Liver (tissue), 9 donors: Measurements from ENCODE around the gene ADK. TPM values are rescaled to one million over a fixed set of nuclear protein-coding genes. Genes with fewer than 3 reads are reported as not detected.

ENCODE experiments used
- DNase-seq: peaks from one replicate; pipeline ENCODE4 v3.0.0-alpha.2; 2017; ENCODE audit warnings: low spot score
- H3K27ac ChIP-seq, 2 donors: one replicate each; pipeline ENCODE4 v1.7.0; 2013; ENCODE audit warnings: inconsistent platforms in 2 of 2, low read length in 2 of 2, control low read depth in 1 of 2, low read depth in 1 of 2, mild to moderate bottlenecking in 1 of 2
- H3K27me3 ChIP-seq, 4 donors: one replicate each; pipeline versions ENCODE4 v1.6.1 to v1.7.0; 2013; ENCODE audit warnings: low read length in 3 of 4, inconsistent platforms in 1 of 4, mild to moderate bottlenecking in 1 of 4, moderate library complexity in 1 of 4; ENCODE audit not compliant: control insufficient read depth in 4 of 4, insufficient read depth in 4 of 4
- H3K36me3 ChIP-seq, 4 donors: one replicate each; pipeline versions ENCODE4 v1.6.1 to v1.7.0; 2013; ENCODE audit warnings: low read length in 3 of 4, mild to moderate bottlenecking in 3 of 4, low read depth in 1 of 4, moderate library complexity in 1 of 4; ENCODE audit not compliant: control insufficient read depth in 4 of 4, insufficient read depth in 3 of 4
- H3K4me1 ChIP-seq, 4 donors: one replicate each; pipeline versions ENCODE4 v1.6.1 to v1.7.0; 2013; ENCODE audit warnings: low read length in 3 of 4, mild to moderate bottlenecking in 3 of 4, moderate library complexity in 1 of 4; ENCODE audit not compliant: control insufficient read depth in 4 of 4, insufficient read depth in 4 of 4
- H3K4me3 ChIP-seq, 3 donors: one replicate each; pipeline versions ENCODE4 v1.6.1 to v1.7.0; 2013; ENCODE audit warnings: low read length in 3 of 3, control low read depth in 1 of 3, low read depth in 1 of 3, mild to moderate bottlenecking in 1 of 3
- H3K9ac ChIP-seq, 2 donors: one replicate each; pipeline ENCODE4 v1.7.0; 2013; ENCODE audit warnings: low read length in 2 of 2, mild to moderate bottlenecking in 2 of 2, moderate library complexity in 2 of 2, control low read depth in 1 of 2, low read depth in 1 of 2
- H3K9me3 ChIP-seq, 4 donors: one replicate each; pipeline versions ENCODE4 v1.6.1 to v1.7.0; 2013; ENCODE audit warnings: low read length in 3 of 4; ENCODE audit not compliant: control insufficient read depth in 4 of 4
- EGR1 ChIP-seq, 2 donors: IDR thresholded peaks; 2 replicates each; pipeline ENCODE4 v1.6.1; 2016 to 2018; ENCODE audit warnings: antibody characterized with exemption in 2 of 2, low read depth in 2 of 2
- FOXA1 ChIP-seq: IDR thresholded peaks from 2 replicates; pipeline ENCODE4 v1.6.1; 2016; ENCODE audit warnings: antibody characterized with exemption
- FOXA2 ChIP-seq: IDR thresholded peaks from 2 replicates; pipeline ENCODE4 v1.6.1; 2016; ENCODE audit warnings: antibody characterized with exemption
- GABPA ChIP-seq, 2 donors: IDR thresholded peaks in 1 of 2; conservative IDR thresholded peaks in 1 of 2; 2 replicates each; pipeline ENCODE4 v1.6.1; 2016; ENCODE audit warnings: antibody characterized with exemption in 2 of 2, mild to moderate bottlenecking in 1 of 2, moderate library complexity in 1 of 2
- HNF4A ChIP-seq, 2 donors: conservative IDR thresholded peaks; 2 replicates each; pipeline ENCODE4 v1.6.1; 2016; ENCODE audit warnings: antibody characterized with exemption in 2 of 2, mild to moderate bottlenecking in 2 of 2
- HNF4G ChIP-seq: IDR thresholded peaks from 2 replicates; pipeline ENCODE4 v1.6.1; 2016; ENCODE audit warnings: antibody characterized with exemption
- NR2F2 ChIP-seq: IDR thresholded peaks from 2 replicates; pipeline ENCODE4 v1.6.1; 2016; ENCODE audit warnings: antibody characterized with exemption
- RXRA ChIP-seq, 2 donors: IDR thresholded peaks; 2 replicates each; pipeline ENCODE4 v1.6.1; 2017 to 2018; ENCODE audit warnings: antibody characterized with exemption in 2 of 2, mild to moderate bottlenecking in 1 of 2
- YY1 ChIP-seq: IDR thresholded peaks from 2 replicates; pipeline ENCODE4 v1.6.1; 2016; ENCODE audit warnings: antibody characterized with exemption, mild to moderate bottlenecking
- WGBS: extraction: QIAGEN DNeasy Blood & Tissue Kit; methylation state at CpG from one replicate; pipeline ENCODE4 v1.1.7; 2013; 5-methylcytosine and 5-hydroxymethylcytosine counted together
- polyA plus RNA-seq, 2 donors: library from polyadenylated mRNA; stranded (reverse) in 1 of 2; unstranded in 1 of 2; fragments of 200-250 nt in 1 of 2; fragments of >200 nt in 1 of 2; fragmentation: Nextera tagmentation in 1 of 2; extraction: Ambion mirVana in 1 of 2; gene quantifications; one replicate each; pipeline versions ENCODE4 v1.2.1 to v1.2.3, GENCODE V29; 2013 to 2015
- total RNA-seq, 2 donors: library from RNA; depleted of rRNA; stranded (reverse); fragments of >200 nt; gene quantifications; one replicate each; pipeline ENCODE4 v1.2.3, GENCODE V29; 2014
- TF ChIP-seq, protein P1 (sequence below): fragments of 150-350 bp; IDR thresholded peaks from 2 replicates; pipeline ENCODE4 v1.5.1; 2017; ENCODE audit warnings: improper control_type of control experiment, low read depth, low read length; ENCODE audit not compliant: missing input control
- TF ChIP-seq, protein P2 (sequence below): IDR thresholded peaks from 2 replicates; pipeline ENCODE4 v1.6.1; 2016; ENCODE audit warnings: antibody characterized with exemption
- TF ChIP-seq, protein P3 (sequence below): IDR thresholded peaks from 2 replicates; pipeline ENCODE4 v1.6.1; 2016; ENCODE audit warnings: antibody characterized with exemption, mild to moderate bottlenecking
- donor health status: healthy.
- donor health status: healthy.
- donor health status: healthy.
- donor health status: healthy.
- donor health status: healthy.

ADK gene
- total and polyA plus RNA-seq, 4 donors = 18.0 to 110 (median 65.5) TPM

DNA sequence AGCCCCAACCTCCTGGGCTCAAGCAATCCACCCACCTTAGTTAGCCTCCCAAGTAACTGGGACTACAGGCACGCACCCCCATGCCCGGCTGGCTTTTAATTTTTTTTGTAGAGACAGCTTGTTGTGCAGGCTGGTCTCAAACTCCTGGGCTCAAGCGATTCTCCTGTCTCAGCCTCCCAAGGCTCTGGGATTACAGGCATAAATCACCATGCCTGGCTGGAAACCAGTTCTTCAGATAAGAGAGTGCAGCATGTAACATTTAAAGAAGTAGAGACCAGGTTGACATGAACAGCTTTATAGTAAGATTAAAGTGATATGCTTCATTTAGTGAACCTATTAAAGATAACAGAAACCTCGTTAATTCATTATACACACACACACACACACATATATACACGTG lies 507.5 kb downstream of the ADK start:
- no peak overlapping the region for H3K9ac ChIP-seq
- peaks cover 0 to 5% (median 0%) of the 10 kb centered on the region in 4 donors for H3K36me3 ChIP-seq
- H3K4me1 ChIP-seq = peaks cover 0 to 2% (median 0%) of the 10 kb centered on the region in 4 donors
- H3K4me3 ChIP-seq = no peak overlapping the region
- no peaks in the 10 kb centered on the region for H3K9me3 ChIP-seq
- no peaks in the 10 kb centered on the region for H3K27me3 ChIP-seq
- DNase-seq = no peak
- H3K27ac ChIP-seq = no peak overlapping the region
- TF ChIP-seq, protein P1, sequence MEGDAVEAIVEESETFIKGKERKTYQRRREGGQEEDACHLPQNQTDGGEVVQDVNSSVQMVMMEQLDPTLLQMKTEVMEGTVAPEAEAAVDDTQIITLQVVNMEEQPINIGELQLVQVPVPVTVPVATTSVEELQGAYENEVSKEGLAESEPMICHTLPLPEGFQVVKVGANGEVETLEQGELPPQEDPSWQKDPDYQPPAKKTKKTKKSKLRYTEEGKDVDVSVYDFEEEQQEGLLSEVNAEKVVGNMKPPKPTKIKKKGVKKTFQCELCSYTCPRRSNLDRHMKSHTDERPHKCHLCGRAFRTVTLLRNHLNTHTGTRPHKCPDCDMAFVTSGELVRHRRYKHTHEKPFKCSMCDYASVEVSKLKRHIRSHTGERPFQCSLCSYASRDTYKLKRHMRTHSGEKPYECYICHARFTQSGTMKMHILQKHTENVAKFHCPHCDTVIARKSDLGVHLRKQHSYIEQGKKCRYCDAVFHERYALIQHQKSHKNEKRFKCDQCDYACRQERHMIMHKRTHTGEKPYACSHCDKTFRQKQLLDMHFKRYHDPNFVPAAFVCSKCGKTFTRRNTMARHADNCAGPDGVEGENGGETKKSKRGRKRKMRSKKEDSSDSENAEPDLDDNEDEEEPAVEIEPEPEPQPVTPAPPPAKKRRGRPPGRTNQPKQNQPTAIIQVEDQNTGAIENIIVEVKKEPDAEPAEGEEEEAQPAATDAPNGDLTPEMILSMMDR = no peak
- 98% methylated on average over 5 of the region's 5 CpGs for WGBS

DNA sequence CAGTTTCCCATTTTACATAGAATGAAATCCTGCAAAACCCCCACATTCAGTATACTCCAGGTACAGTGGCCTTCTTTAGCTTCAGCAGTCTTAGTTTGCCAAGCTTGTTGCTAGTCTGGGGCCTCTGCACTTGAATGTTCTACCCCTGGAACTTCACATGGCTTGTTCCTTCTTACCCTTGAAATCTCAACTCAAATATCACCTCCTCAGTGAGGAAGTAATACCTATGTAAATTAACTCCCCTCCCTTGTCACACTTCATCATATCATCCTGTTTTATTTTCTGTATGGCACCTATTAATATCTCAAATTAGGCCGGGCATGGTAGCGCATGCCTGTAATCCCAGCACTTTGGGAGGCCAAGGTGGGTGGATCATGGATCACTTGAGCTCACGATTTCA lies 511.6 kb downstream of the ADK start:
- DNase-seq = no peak
- no peak for TF ChIP-seq FOXA2
- TF ChIP-seq HNF4A (conservative IDR thresholded peaks at IDR 0.05) = no peak
- no peak for TF ChIP-seq YY1
- TF ChIP-seq, protein P2, sequence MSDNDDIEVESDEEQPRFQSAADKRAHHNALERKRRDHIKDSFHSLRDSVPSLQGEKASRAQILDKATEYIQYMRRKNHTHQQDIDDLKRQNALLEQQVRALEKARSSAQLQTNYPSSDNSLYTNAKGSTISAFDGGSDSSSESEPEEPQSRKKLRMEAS = no peak
- no peak for TF ChIP-seq GABPA (IDR thresholded peaks at IDR 0.05 in 1 of 2, conservative IDR thresholded peaks at IDR 0.05 in 1 of 2)
- no peak for TF ChIP-seq FOXA1
- TF ChIP-seq RXRA (IDR thresholded peaks at IDR 0.05) = no peak
- no peak for TF ChIP-seq EGR1 (IDR thresholded peaks at IDR 0.05; ENCODE audit: low read depth in 2 of 2)
- no peak for TF ChIP-seq HNF4G
- TF ChIP-seq, protein P3, sequence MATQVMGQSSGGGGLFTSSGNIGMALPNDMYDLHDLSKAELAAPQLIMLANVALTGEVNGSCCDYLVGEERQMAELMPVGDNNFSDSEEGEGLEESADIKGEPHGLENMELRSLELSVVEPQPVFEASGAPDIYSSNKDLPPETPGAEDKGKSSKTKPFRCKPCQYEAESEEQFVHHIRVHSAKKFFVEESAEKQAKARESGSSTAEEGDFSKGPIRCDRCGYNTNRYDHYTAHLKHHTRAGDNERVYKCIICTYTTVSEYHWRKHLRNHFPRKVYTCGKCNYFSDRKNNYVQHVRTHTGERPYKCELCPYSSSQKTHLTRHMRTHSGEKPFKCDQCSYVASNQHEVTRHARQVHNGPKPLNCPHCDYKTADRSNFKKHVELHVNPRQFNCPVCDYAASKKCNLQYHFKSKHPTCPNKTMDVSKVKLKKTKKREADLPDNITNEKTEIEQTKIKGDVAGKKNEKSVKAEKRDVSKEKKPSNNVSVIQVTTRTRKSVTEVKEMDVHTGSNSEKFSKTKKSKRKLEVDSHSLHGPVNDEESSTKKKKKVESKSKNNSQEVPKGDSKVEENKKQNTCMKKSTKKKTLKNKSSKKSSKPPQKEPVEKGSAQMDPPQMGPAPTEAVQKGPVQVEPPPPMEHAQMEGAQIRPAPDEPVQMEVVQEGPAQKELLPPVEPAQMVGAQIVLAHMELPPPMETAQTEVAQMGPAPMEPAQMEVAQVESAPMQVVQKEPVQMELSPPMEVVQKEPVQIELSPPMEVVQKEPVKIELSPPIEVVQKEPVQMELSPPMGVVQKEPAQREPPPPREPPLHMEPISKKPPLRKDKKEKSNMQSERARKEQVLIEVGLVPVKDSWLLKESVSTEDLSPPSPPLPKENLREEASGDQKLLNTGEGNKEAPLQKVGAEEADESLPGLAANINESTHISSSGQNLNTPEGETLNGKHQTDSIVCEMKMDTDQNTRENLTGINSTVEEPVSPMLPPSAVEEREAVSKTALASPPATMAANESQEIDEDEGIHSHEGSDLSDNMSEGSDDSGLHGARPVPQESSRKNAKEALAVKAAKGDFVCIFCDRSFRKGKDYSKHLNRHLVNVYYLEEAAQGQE = no peak
- no peak for TF ChIP-seq NR2F2
- TF ChIP-seq, protein P1 = no peak
- Histone ChIP-seq H3K27ac (no peak overlapping the region), H3K9ac (no peak overlapping the region), H3K9me3 (no peaks in the 10 kb centered on the region), H3K4me1 (peaks cover 0 to 2% (median 0%) of the 10 kb centered on the region in 4 donors), H3K36me3 (peaks cover 0 to 5% (median 0%) of the 10 kb centered on the region in 4 donors), H3K4me3 (no peak overlapping the region), H3K27me3 (no peaks in the 10 kb centered on the region)
- WGBS = 98% methylated on average over 3 of the region's 3 CpGs
